MM.1S (cell line): ENCODE results near the gene CSNK2A3.

Experiments used
- DNase-seq: peaks from one replicate; pipeline ENCODE4 v3.0.0-alpha.2; 2015
- H2AFZ ChIP-seq: fragments of 300-600 bp; sonication (generic); 2 replicates; pipeline ENCODE4 v1.6.0; 2016; ENCODE audit warnings: antibody characterized with exemption, low read length
- H3F3A ChIP-seq: fragments of 300-600 bp; sonication (generic); 2 replicates; pipeline ENCODE4 v1.6.1; 2016; ENCODE audit warnings: mild to moderate bottlenecking, antibody characterized with exemption, low read length, moderate library complexity, mixed read lengths; ENCODE audit not compliant: insufficient read depth
- H3K27ac ChIP-seq: fragments of 300-600 bp; sonication (generic); 2 replicates; pipeline ENCODE4 v1.5.1; 2016; ENCODE audit warnings: mild to moderate bottlenecking, low read length
- H3K27me3 ChIP-seq: fragments of 300-600 bp; sonication (generic); replicated peaks from 2 replicates; pipeline ENCODE4 v1.6.0; 2016; ENCODE audit warnings: low read length; ENCODE audit not compliant: insufficient read depth
- H3K36me3 ChIP-seq: fragments of 300-600 bp; sonication (generic); replicated peaks from 2 replicates; pipeline ENCODE4 v1.6.1; 2016; ENCODE audit warnings: mild to moderate bottlenecking, low read length, mixed read lengths; ENCODE audit not compliant: insufficient read depth
- H3K4me1 ChIP-seq: fragments of 300-600 bp; sonication (generic); 2 replicates; pipeline ENCODE4 v1.6.1; 2016; ENCODE audit warnings: low read length, mixed read lengths
- H3K4me2 ChIP-seq: fragments of 300-600 bp; sonication (generic); 2 replicates; pipeline ENCODE4 v1.6.0; 2016; ENCODE audit warnings: low read depth, low read length
- H3K4me3 ChIP-seq: fragments of 300-600 bp; sonication (generic); 2 replicates; pipeline ENCODE4 v1.5.1; 2016; ENCODE audit warnings: low read length, mixed read lengths
- H3K79me2 ChIP-seq: fragments of 300-600 bp; sonication (generic); 2 replicates; pipeline ENCODE4 v1.6.1; 2016; ENCODE audit warnings: mixed run types, low read length, mixed read lengths
- H3K9ac ChIP-seq: fragments of 300-600 bp; sonication (generic); 2 replicates; pipeline ENCODE4 v1.6.1; 2016; ENCODE audit warnings: low read length, mixed read lengths
- H3K9me2 ChIP-seq: fragments of 300-600 bp; sonication (generic); replicated peaks from 2 replicates; pipeline ENCODE4 v1.6.1; 2016; ENCODE audit warnings: mild to moderate bottlenecking, low read length, mixed read lengths; ENCODE audit not compliant: insufficient read depth
- H3K9me3 ChIP-seq: fragments of 300-600 bp; sonication (generic); replicated peaks from 2 replicates; pipeline ENCODE4 v1.6.1; 2016; ENCODE audit warnings: mild to moderate bottlenecking, low read length, mixed read lengths; ENCODE audit not compliant: insufficient read depth
- H4K20me1 ChIP-seq: fragments of 300-600 bp; sonication (generic); 2 replicates; pipeline ENCODE4 v1.6.1; 2016; ENCODE audit warnings: mild to moderate bottlenecking, low read length, moderate library complexity, mixed read lengths; ENCODE audit not compliant: insufficient read depth
- EZH2 ChIP-seq: fragments of 300-600 bp; sonication (generic); optimal IDR thresholded peaks from 2 replicates; pipeline ENCODE3; 2017; ENCODE audit warnings: low read depth, mild to moderate bottlenecking, antibody characterized with exemption, low read length, mixed read lengths
- EZH2phosphoT487 ChIP-seq: fragments of 300-600 bp; sonication (generic); IDR thresholded peaks from 2 replicates; pipeline ENCODE4 v1.6.1; 2018; ENCODE audit warnings: antibody characterized with exemption, low read length
- TF ChIP-seq, protein P1 (sequence below): fragments of 300-600 bp; sonication (generic); IDR thresholded peaks from 2 replicates; pipeline ENCODE4 v1.5.1; 2016; ENCODE audit warnings: antibody characterized with exemption, low read length, mixed read lengths

Gene CSNK2A3

DNA sequence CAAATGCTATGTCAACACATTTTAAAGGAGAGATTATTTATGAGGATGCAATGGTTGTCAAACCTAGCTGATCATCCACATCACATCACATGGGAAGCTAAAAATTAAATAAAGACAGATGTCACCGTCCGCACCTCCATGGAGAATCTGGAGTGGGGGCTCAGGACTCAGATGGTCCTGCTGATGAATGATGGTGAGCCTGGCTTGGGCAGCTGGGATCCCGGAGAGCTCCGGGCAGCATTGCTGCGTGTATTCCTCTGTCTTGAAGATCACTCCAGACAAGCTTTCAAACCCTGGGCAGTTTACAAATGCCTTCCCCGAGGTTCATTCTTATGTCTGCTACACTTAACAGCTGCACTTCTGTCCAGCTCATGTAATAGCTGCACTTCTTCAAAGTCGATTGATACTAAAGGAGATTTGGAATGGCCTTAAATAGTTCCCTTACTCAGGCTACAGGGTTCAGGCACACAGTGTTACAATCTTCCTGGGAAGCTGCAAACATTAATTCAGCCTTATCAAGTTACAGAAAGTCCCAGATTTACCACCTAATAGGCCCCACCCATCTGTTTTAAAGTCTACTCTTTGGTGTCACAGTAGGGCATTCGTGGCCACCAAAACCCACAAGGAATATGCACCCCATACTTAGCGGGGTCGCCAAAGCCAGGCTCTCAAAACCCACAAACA, 34.7 kb upstream of the CSNK2A3 start:
- H3K4me3 ChIP-seq, result no peak overlapping the region
- no peak overlapping the region for H3K27ac ChIP-seq
- H4K20me1 ChIP-seq, result no peaks in the 10 kb centered on the region
- H3K79me2 ChIP-seq, result no peaks in the 10 kb centered on the region
- no peaks in the 10 kb centered on the region for H3K36me3 ChIP-seq
- no peaks in the 10 kb centered on the region for H3K4me1 ChIP-seq
- H3K9me2 ChIP-seq, result no peaks in the 10 kb centered on the region
- no peak for TF ChIP-seq EZH2phosphoT487
- no peak for TF ChIP-seq EZH2
- TF ChIP-seq, protein P1, sequence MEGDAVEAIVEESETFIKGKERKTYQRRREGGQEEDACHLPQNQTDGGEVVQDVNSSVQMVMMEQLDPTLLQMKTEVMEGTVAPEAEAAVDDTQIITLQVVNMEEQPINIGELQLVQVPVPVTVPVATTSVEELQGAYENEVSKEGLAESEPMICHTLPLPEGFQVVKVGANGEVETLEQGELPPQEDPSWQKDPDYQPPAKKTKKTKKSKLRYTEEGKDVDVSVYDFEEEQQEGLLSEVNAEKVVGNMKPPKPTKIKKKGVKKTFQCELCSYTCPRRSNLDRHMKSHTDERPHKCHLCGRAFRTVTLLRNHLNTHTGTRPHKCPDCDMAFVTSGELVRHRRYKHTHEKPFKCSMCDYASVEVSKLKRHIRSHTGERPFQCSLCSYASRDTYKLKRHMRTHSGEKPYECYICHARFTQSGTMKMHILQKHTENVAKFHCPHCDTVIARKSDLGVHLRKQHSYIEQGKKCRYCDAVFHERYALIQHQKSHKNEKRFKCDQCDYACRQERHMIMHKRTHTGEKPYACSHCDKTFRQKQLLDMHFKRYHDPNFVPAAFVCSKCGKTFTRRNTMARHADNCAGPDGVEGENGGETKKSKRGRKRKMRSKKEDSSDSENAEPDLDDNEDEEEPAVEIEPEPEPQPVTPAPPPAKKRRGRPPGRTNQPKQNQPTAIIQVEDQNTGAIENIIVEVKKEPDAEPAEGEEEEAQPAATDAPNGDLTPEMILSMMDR, result no peak
- no peak for DNase-seq
- no peak overlapping the region for H3K4me2 ChIP-seq
- H3K27me3 ChIP-seq, result no peaks in the 10 kb centered on the region
- H2AFZ ChIP-seq, result no peak overlapping the region
- no peak overlapping the region for H3K9ac ChIP-seq
- H3K9me3 ChIP-seq, result no peaks in the 10 kb centered on the region
- H3F3A ChIP-seq, result no peaks in the 10 kb centered on the region

DNA sequence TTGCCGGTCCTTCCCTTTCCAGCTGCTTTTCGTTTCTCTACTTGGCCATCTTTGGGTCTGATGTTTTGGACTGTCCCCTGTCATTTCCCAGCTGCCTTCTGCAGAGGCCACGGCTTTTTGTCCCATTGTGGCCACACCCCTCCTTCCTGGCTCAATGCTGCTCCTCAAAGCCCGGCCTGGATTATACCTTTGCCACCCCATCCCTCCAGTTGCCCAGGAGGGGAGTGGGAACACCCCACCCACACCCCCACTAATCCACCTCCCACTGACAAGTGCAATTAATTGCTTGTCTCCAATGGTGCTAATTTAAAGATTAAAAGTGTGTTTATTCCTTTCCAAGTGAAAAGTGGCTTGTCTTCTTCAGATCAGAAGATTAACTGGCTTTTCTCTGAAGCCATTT, 34.2 kb upstream of the CSNK2A3 start:
- Histone ChIP-seq H3K9ac (no peak overlapping the region), H3K36me3 (no peaks in the 10 kb centered on the region), H2AFZ (no peak overlapping the region), H3K27ac (no peak overlapping the region), H4K20me1 (no peaks in the 10 kb centered on the region), H3K4me3 (no peak overlapping the region), H3K27me3 (no peaks in the 10 kb centered on the region), H3K79me2 (no peaks in the 10 kb centered on the region), H3K9me2 (no peaks in the 10 kb centered on the region), H3F3A (no peaks in the 10 kb centered on the region), H3K4me2 (no peak overlapping the region), H3K9me3 (no peaks in the 10 kb centered on the region), H3K4me1 (no peaks in the 10 kb centered on the region)
- TF ChIP-seq EZH2, result no peak
- TF ChIP-seq EZH2phosphoT487, result no peak
- TF ChIP-seq, protein P1, result no peak
- no peak for DNase-seq

DNA sequence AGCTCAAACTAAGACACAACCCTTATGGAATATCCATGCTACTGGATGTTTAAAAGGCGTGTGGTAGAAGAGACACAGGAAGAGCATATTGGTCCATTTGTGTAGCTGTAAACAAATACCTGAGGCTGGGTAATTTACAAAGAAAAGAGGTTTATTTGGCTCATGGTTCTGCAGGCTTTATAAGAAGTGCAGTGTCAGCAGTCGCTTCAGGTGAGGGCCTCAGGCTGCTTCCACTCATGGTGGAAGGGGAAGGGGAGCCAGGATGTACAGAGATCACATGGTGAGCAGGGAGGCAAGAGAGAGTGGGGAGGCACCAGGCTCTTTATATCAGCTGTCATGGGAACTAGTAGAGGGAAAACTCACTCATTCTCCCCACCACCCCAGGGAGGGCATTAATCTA, 31.8 kb upstream of the CSNK2A3 start:
- TF ChIP-seq, protein P1, result no peak
- TF ChIP-seq EZH2phosphoT487 (no peak), EZH2 (no peak)

More for the DNA sequence above, 31.8 kb upstream of the CSNK2A3 start:
- Histone ChIP-seq H4K20me1 (no peaks in the 10 kb centered on the region), H3K27me3 (no peaks in the 10 kb centered on the region), H3K4me2 (no peak overlapping the region), H3K79me2 (no peaks in the 10 kb centered on the region), H3K27ac (no peak overlapping the region), H3K4me3 (no peak overlapping the region), H3K9me2 (no peaks in the 10 kb centered on the region), H3K4me1 (no peaks in the 10 kb centered on the region), H3K9me3 (no peaks in the 10 kb centered on the region), H3K9ac (no peak overlapping the region), H3F3A (no peaks in the 10 kb centered on the region), H2AFZ (no peak overlapping the region), H3K36me3 (no peaks in the 10 kb centered on the region)
- no peak for DNase-seq
